ENCODE results near the gene SLC1A2.

GRCh38 chr11:35348898-35349687 is 70.3 kb downstream of the SLC1A2 start:
- no peak for TF ChIP-seq CTCF (IDR thresholded peaks at IDR 0.05; ENCODE audit: extremely low read depth in 1 of 2, insufficient read depth in 1 of 2, low read depth in 1 of 2, low read length in 2 of 2)
- TF ChIP-seq EZH2 (IDR thresholded peaks at IDR 0.05; ENCODE audit: borderline replicate concordance, low read depth, low read length, severe bottlenecking) = no peak
- TF ChIP-seq FOS (IDR thresholded peaks at IDR 0.05; ENCODE audit: borderline replicate concordance, insufficient read depth, low read length) = no peak
- TF ChIP-seq POLR2A (IDR thresholded peaks at IDR 0.05; ENCODE audit: low read depth, low read length) = no peak
- TF ChIP-seq, protein P1, sequence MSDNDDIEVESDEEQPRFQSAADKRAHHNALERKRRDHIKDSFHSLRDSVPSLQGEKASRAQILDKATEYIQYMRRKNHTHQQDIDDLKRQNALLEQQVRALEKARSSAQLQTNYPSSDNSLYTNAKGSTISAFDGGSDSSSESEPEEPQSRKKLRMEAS (IDR thresholded peaks at IDR 0.05; ENCODE audit: insufficient read depth, insufficient read length) = no peak
- TF ChIP-seq POLR2AphosphoS5 (IDR thresholded peaks at IDR 0.05; ENCODE audit: insufficient read depth, low read depth, low read length) = no peak

Data from endothelial cell of umbilical vein (primary cell).